ENCODE data around the gene KPNA3. TPM values are rescaled to one million over a fixed set of nuclear protein-coding genes. Genes with fewer than 3 reads are reported as not detected.

KPNA3 gene, protein sequence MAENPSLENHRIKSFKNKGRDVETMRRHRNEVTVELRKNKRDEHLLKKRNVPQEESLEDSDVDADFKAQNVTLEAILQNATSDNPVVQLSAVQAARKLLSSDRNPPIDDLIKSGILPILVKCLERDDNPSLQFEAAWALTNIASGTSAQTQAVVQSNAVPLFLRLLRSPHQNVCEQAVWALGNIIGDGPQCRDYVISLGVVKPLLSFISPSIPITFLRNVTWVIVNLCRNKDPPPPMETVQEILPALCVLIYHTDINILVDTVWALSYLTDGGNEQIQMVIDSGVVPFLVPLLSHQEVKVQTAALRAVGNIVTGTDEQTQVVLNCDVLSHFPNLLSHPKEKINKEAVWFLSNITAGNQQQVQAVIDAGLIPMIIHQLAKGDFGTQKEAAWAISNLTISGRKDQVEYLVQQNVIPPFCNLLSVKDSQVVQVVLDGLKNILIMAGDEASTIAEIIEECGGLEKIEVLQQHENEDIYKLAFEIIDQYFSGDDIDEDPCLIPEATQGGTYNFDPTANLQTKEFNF
- total RNA-seq, result 10 to 100 TPM in 3 of 6 donors, 1 to 10 TPM in 3; 6.5 to 16.0 (median 9.2) TPM
- polyA plus RNA-seq, result 1 to 10 TPM; 5.3 to 9.0 TPM

DNA sequence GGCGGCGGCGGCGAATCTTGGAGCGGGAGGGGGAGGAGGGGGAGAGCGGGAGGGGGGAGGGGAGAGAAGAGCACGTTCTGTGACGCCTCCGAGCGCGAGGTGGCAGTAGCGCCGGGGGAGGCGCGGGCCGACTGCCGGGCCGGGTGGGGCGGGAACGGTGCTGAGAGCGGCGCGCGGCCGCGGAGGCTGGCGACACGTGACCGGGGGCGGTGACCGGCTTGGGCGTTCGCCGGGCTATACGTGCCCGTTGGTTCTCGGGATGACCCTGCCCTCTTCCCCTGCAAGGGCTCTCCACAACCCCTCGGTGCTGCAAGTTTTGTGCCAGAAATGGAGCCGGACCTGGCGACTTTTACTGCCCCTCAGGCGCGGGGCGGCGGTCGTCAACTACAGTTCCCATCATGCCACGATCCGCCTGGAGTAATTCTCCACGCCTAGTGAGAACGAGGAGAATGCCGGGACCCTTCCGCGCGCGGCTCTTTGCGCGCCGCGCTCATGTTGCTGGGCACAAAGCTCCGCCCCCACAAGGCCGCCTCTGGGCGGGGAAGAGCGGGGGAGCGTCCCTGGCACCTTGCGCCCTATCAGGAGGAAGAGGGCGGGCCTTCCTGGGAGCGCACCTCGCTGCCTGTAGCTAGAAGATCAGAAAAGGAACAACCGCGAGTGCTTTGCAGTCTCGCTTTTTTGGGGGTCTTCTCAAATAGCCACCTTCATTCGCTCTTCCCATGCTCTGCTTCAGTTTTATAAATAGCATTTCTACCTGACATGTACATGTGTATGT, at the start of gene KPNA3:
KPNA3 (minus strand) TSS at position 133 of the 775 bp plus-strand sequence. CDS start 176 bp downstream, outside the sequence.
- peak; percentile 91 to 97 (median 92) for ATAC-seq
- intact Hi-C loops (cut with DNase I), result no loop called here
- Histone ChIP-seq H3K9me3 (no peaks in the 10 kb centered on the region), H3K27ac (peak within 1 kb of the TSS; percentile 83 to 93 (median 88)), H3K4me3 (peak within 1 kb of the TSS; percentile 79 to 88 (median 84)), H3K27me3 (no peaks in the 10 kb centered on the region), H3K36me3 (no peaks in the 10 kb centered on the region), H3K4me1 (peaks cover 0 to 13% (median 3%) of the 10 kb centered on the region in 3 donors)
- peak; percentile 95 to 98 (median 97) for DNase-seq
- TF ChIP-seq, protein P1, sequence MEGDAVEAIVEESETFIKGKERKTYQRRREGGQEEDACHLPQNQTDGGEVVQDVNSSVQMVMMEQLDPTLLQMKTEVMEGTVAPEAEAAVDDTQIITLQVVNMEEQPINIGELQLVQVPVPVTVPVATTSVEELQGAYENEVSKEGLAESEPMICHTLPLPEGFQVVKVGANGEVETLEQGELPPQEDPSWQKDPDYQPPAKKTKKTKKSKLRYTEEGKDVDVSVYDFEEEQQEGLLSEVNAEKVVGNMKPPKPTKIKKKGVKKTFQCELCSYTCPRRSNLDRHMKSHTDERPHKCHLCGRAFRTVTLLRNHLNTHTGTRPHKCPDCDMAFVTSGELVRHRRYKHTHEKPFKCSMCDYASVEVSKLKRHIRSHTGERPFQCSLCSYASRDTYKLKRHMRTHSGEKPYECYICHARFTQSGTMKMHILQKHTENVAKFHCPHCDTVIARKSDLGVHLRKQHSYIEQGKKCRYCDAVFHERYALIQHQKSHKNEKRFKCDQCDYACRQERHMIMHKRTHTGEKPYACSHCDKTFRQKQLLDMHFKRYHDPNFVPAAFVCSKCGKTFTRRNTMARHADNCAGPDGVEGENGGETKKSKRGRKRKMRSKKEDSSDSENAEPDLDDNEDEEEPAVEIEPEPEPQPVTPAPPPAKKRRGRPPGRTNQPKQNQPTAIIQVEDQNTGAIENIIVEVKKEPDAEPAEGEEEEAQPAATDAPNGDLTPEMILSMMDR (IDR thresholded peaks at IDR 0.05), result no peak
- peak; percentile 93 for FAIRE-seq
- 1% methylated on average over 51 to 71 of the region's 71 CpGs for whole genome bisulfite sequencing, 2 donors

DNA sequence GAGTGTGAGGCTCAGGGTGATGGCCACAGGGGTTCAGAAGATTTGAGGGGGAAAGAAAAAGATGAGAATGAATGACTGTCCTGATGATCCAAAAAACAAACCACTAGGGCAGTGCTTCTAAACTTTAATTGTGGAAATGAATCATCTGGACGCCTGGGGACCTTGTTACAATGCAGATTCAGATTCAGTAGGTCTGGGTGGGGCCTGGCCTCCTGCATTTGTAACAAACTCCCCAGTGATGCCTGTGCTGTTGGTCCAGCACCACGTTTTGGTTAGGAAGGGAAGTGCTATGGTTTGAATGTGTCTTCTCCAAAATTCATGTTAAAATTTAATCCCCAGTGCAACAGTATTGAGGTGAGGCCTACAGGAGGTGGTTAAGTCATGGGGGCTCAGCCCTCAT, 49.5 kb upstream of the KPNA3 start:
- WGBS, 2 donors, result 37 to 43% methylated on average over 2 of the region's 2 CpGs

DNA sequence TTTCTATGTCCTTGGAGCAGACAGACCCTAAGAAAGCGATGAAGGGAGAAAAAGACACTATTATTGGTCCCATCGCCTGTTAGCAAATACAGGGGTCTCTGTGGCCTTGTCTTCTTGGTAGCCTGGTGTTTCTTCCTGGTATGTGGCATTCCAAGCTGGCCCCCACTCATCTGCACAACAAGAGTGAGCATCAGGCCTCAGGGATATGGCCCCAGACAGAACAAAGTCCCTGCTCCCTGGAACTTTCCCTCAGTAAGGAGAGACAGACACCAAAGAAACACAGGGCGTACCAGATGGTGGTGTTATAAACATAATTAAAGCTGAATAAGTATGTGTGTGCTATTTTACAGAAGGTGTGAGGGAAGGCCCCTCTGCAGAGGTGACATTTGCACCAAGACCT, 48.2 kb upstream of the KPNA3 start:
- H3K27ac ChIP-seq, result no peak overlapping the region
- 88 to 92% methylated on average over 3 of the region's 3 CpGs for WGBS, 2 donors

More for the DNA sequence above, 49.5 kb upstream of the KPNA3 start:
- Histone ChIP-seq H3K27me3 (no peaks in the 10 kb centered on the region), H3K4me3 (no peak overlapping the region), H3K9me3 (no peaks in the 10 kb centered on the region), H3K27ac (no peak overlapping the region), H3K36me3 (no peaks in the 10 kb centered on the region), H3K4me1 (no peaks in the 10 kb centered on the region)
- TF ChIP-seq, protein P1 (IDR thresholded peaks at IDR 0.05), result no peak
- intact Hi-C loops (cut with DNase I), result loop anchor here in 1 of 3 donors (10.0 kb wide), 1 partner anchor 187 kb away; no protein-coding TSS in a partner anchor
- no peak for ATAC-seq
- no peak for FAIRE-seq
- no peak for DNase-seq

DNA sequence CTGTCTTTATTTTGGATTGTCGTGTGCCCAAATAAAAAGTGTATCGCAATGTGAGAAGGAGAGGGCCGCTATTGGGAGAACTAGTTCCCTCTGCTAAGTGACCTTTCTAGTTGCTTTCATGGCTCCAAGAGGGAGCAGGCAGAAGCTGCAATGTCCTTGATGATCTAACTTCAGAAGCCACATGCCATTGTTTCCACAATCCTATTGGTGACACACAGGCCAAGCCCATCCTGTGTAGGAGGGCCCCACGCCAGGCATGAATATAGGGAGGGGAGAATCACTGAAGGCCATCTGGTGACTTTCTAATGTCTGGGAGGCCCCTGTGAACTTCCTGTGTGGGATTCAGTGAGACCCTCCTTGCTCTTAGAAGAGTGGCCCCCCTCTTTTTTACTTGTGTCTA, 47.8 kb upstream of the KPNA3 start:
- Histone ChIP-seq H3K9me3 (no peaks in the 10 kb centered on the region), H3K27me3 (no peaks in the 10 kb centered on the region), H3K27ac (no peak overlapping the region), H3K4me1 (no peaks in the 10 kb centered on the region), H3K36me3 (no peaks in the 10 kb centered on the region), H3K4me3 (no peak overlapping the region)
- TF ChIP-seq, protein P1 (IDR thresholded peaks at IDR 0.05), result no peak
- 98% methylated on average over 4 of the region's 4 CpGs for WGBS, 2 donors
- intact Hi-C loops (cut with DNase I), result loop anchor here in 1 of 3 donors (10.0 kb wide), 1 partner anchor 185 kb away; no protein-coding TSS in a partner anchor
- FAIRE-seq, result no peak
- peak in 1 of 4 donors; percentile 17 for ATAC-seq
- DNase-seq, result no peak

More for the DNA sequence above, 48.2 kb upstream of the KPNA3 start:
- Histone ChIP-seq H3K4me1 (no peaks in the 10 kb centered on the region), H3K9me3 (no peaks in the 10 kb centered on the region), H3K4me3 (no peak overlapping the region), H3K27me3 (no peaks in the 10 kb centered on the region), H3K36me3 (no peaks in the 10 kb centered on the region)
- FAIRE-seq (no peak), ATAC-seq (no peak), DNase-seq (no peak)
- intact Hi-C loops (cut with DNase I), result loop anchor here in 1 of 3 donors (10.0 kb wide), 1 partner anchor 186 kb away; no protein-coding TSS in a partner anchor
- TF ChIP-seq, protein P1 (IDR thresholded peaks at IDR 0.05), result no peak
